Measurements from ENCODE around the gene VPREB1. TPM values are rescaled to one million over a fixed set of nuclear protein-coding genes. Genes with fewer than 3 reads are reported as not detected.

Gene VPREB1
- not detected for total RNA-seq
- long read RNA-seq = 0 reads

GRCh38 chr22:22244316-22245250, at the start of gene VPREB1:
Gene VPREB1, plus strand, starts transcription at chr22:22244786. Its CDS starts 28 bp downstream, at chr22:22244814.
- no peak for TF ChIP-seq POLR2A (IDR thresholded peaks at IDR 0.05)
- TF ChIP-seq, protein P1, sequence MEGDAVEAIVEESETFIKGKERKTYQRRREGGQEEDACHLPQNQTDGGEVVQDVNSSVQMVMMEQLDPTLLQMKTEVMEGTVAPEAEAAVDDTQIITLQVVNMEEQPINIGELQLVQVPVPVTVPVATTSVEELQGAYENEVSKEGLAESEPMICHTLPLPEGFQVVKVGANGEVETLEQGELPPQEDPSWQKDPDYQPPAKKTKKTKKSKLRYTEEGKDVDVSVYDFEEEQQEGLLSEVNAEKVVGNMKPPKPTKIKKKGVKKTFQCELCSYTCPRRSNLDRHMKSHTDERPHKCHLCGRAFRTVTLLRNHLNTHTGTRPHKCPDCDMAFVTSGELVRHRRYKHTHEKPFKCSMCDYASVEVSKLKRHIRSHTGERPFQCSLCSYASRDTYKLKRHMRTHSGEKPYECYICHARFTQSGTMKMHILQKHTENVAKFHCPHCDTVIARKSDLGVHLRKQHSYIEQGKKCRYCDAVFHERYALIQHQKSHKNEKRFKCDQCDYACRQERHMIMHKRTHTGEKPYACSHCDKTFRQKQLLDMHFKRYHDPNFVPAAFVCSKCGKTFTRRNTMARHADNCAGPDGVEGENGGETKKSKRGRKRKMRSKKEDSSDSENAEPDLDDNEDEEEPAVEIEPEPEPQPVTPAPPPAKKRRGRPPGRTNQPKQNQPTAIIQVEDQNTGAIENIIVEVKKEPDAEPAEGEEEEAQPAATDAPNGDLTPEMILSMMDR (IDR thresholded peaks at IDR 0.05) = no peak
- 60% methylated on average over 10 of the region's 25 CpGs for WGBS (ENCODE audit: insufficient coverage, low coverage, low lambda C conversion rate, missing lambda C conversion rate)
- Histone ChIP-seq H3K4me3 (no peak within 1 kb of the TSS), H3K36me3 (no peaks in the 10 kb centered on the region), H3K4me1 (no peaks in the 10 kb centered on the region), H3K27me3 (no peaks in the 10 kb centered on the region), H3K27ac (no peak within 1 kb of the TSS), H3K9me3 (no peaks in the 10 kb centered on the region)
- intact Hi-C loops (cut with DNase I) = no loop called here
- DNase-seq (no peak), ATAC-seq (no peak)

DNA sequence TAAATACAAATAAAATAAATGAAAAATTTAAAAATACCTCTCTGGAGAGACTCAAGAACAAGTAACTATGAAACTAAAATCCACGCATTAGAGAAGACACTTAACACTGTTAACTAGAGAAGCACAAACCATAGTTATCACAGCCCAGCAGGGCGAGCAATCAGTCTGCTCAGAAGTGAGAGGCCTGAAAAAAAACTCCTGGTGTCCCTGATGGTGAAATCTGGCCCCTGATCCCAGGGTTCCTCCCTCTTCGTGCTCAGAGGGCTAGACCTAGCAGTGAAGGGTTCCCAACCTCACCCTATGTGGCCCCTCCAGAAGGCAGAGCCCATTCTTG, 49.7 kb upstream of the VPREB1 start:
- TF ChIP-seq POLR2A (IDR thresholded peaks at IDR 0.05) = no peak
- TF ChIP-seq, protein P1 (IDR thresholded peaks at IDR 0.05) = no peak
- intact Hi-C loops (cut with DNase I) = no loop called here
- Histone ChIP-seq H3K27ac (no peak overlapping the region), H3K4me1 (no peaks in the 10 kb centered on the region), H3K4me3 (no peak overlapping the region), H3K9me3 (no peaks in the 10 kb centered on the region), H3K27me3 (no peaks in the 10 kb centered on the region), H3K36me3 (no peaks in the 10 kb centered on the region)
- peak in 1 of 4 donors; percentile 10 for ATAC-seq
- WGBS (ENCODE audit: insufficient coverage, low coverage, low lambda C conversion rate, missing lambda C conversion rate) = 32% methylated on average over 3 of the region's 3 CpGs
- no peak for DNase-seq

- 47% methylated on average over 6 of the region's 7 CpGs for WGBS (ENCODE audit: insufficient coverage, low coverage, low lambda C conversion rate, missing lambda C conversion rate)
- TF ChIP-seq POLR2A (IDR thresholded peaks at IDR 0.05) = no peak
- TF ChIP-seq, protein P1 (IDR thresholded peaks at IDR 0.05) = peak; percentile 73 to 93 (median 90)
- H3K4me3 ChIP-seq = no peak overlapping the region
- no peaks in the 10 kb centered on the region for H3K27me3 ChIP-seq
- DNase-seq = peak; percentile 78 to 82 (median 80)
- intact Hi-C loops (cut with DNase I) = no loop called here
- no peaks in the 10 kb centered on the region for H3K9me3 ChIP-seq
- no peaks in the 10 kb centered on the region for H3K36me3 ChIP-seq
- no peaks in the 10 kb centered on the region for H3K4me1 ChIP-seq
- no peak overlapping the region for H3K27ac ChIP-seq
- peak; percentile 96 to 99 (median 97) for ATAC-seq
These were observed 49.1 kb upstream of the VPREB1 start for GRCh38 chr22:22195265-22196017.

DNA sequence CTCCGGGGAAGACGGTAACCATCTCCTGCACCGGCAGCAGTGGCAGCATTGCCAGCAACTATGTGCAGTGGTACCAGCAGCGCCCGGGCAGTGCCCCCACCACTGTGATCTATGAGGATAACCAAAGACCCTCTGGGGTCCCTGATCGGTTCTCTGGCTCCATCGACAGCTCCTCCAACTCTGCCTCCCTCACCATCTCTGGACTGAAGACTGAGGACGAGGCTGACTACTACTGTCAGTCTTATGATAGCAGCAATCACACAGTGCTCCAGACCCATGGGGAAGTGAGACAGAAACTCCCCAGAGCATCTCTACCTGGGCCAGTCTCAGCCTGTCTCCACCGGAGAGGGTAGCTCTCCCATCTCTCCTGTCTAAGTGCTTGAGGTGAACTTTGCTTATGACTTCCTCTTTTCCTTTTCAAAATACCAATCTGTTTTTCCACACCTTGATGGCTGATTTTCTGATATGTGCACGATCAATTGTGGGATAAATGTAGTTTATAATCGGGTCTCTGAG, 48.5 kb upstream of the VPREB1 start:
- H3K9me3 ChIP-seq = no peaks in the 10 kb centered on the region
- H3K27me3 ChIP-seq = no peaks in the 10 kb centered on the region
- intact Hi-C loops (cut with DNase I) = no loop called here
- 47% methylated on average over 3 of the region's 11 CpGs for WGBS (ENCODE audit: insufficient coverage, low coverage, low lambda C conversion rate, missing lambda C conversion rate)
- no peak overlapping the region for H3K4me3 ChIP-seq
- no peak for TF ChIP-seq POLR2A (IDR thresholded peaks at IDR 0.05)
- TF ChIP-seq, protein P1 (IDR thresholded peaks at IDR 0.05) = no peak
- no peak overlapping the region for H3K27ac ChIP-seq
- DNase-seq = no peak
- H3K36me3 ChIP-seq = no peaks in the 10 kb centered on the region
- ATAC-seq = no peak
- no peaks in the 10 kb centered on the region for H3K4me1 ChIP-seq

Data from right lobe of liver (tissue), 6 donors.